ENCODE data around the gene PLA2G12B.

PLA2G12B gene

DNA sequence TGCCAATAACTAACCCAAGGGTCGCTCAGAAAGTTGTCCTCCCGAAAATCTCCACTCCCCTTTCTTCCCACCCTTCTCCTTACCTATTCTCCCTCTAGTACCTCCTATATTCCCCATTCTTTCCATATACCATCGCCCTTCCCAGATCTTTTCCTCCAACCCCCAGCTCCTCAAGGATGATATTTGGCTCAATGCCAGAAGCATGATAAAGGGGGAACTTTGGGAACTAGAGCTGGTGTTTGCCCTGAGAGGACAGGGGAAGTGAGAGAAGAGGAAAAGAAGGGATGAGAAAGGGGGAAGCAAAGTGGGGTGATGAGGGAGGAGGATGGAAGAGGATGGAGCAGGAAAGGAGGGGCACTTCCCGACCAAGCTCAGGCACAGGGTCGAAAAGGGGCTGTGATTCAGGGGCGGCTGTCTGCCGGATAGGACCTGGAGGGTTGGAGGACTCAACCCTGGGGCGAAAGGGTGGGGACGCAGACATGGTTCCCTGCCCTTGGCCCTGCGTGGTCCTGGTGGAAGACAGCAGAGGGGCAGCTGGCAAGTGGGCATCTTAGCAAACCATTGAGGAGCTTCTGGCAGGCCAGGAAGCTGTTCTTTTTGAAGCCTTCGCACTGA, 59.3 kb downstream of the PLA2G12B start:
- H3K4me3 ChIP-seq (ENCODE audit: low read depth in 1 of 2, low read length in 2 of 2), result no peak overlapping the region
- H3K27ac ChIP-seq (ENCODE audit: low read depth, low read length), result no peak overlapping the region
- H3K27me3 ChIP-seq (ENCODE audit: control insufficient read depth in 1 of 2, insufficient read depth in 2 of 2, low read length in 2 of 2), result no peaks in the 10 kb centered on the region
- no peaks in the 10 kb centered on the region for H3K9me3 ChIP-seq (ENCODE audit: control insufficient read depth in 1 of 2, low read length in 2 of 2)
- H3K4me1 ChIP-seq (ENCODE audit: control insufficient read depth in 1 of 2, insufficient read depth in 2 of 2, low read length in 2 of 2), result no peaks in the 10 kb centered on the region
- no peak overlapping the region for H3K9ac ChIP-seq (ENCODE audit: low read depth in 1 of 2, low read length in 2 of 2)
- H3K36me3 ChIP-seq (ENCODE audit: control insufficient read depth in 1 of 2, insufficient read depth in 2 of 2, low read length in 2 of 2), result no peaks in the 10 kb centered on the region

DNA sequence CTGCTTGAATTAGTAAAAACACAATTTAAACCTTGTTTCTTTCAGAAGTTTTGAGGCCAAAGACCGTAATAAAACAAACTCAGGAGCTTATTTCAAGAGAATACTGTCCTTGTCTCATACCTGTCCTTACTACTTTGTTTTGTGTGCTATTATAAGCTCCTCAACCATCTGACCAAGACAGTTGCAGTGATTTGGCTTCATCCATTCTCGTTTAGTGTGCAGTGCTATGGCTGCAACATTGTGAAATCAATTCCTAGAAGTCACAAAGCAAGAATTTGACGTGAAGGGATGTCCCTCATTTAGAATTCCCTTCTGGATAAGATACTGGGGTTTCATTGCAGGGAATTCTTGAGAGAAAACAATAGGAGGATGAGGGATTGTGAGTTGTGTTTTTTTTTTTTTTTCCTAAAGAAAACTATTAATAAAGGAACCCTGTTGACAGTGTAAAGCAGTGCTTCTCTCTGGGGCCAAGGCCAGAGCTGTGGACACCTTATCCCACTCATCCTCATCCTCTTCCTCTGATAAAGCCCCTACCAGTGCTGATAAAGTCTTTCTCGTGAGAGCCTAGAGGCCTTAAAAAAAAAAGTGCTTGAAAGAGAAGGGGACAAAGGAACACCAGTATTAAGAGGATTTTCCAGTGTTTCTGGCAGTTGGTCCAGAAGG, 61.3 kb downstream of the PLA2G12B start, which contains the start of gene OIT3:
Gene OIT3, plus strand, starts transcription at position 604 of the 663 bp plus-strand sequence. CDS start 60 bp downstream, outside the sequence.
- peaks cover 0 to 5% of the 10 kb centered on the region in 2 donors for H3K36me3 ChIP-seq (ENCODE audit: control insufficient read depth in 1 of 2, insufficient read depth in 2 of 2, low read length in 2 of 2)
- H3K4me3 ChIP-seq (ENCODE audit: low read depth in 1 of 2, low read length in 2 of 2), result no peak within 1 kb of the TSS
- no peak within 1 kb of the TSS for H3K27ac ChIP-seq (ENCODE audit: low read depth, low read length)
- H3K9me3 ChIP-seq (ENCODE audit: control insufficient read depth in 1 of 2, low read length in 2 of 2), result no peaks in the 10 kb centered on the region
- no peaks in the 10 kb centered on the region for H3K4me1 ChIP-seq (ENCODE audit: control insufficient read depth in 1 of 2, insufficient read depth in 2 of 2, low read length in 2 of 2)
- no peaks in the 10 kb centered on the region for H3K27me3 ChIP-seq (ENCODE audit: control insufficient read depth in 1 of 2, insufficient read depth in 2 of 2, low read length in 2 of 2)
- H3K9ac ChIP-seq (ENCODE audit: low read depth in 1 of 2, low read length in 2 of 2), result no peak within 1 kb of the TSS

DNA sequence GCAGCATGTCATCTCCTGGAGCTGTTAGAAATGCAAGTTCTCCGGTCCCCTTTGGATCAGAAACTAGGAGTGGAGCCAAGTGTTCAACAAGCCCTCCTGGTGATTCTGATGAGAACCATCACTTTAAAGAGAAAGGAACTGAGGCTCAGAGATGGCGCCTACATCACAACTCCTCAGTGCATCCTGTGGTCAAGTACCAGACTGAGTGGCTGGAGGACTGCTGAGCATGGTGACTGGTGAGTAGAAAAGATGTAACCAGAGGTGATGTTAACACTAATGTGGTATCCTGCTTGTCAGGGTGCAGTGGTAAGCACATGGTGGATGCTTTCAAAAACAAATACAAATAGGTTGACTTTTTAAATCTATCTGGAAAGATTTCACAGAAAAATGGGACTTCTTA, 64.5 kb downstream of the PLA2G12B start:
- Histone ChIP-seq H3K4me1 (ENCODE audit: control insufficient read depth in 1 of 2, insufficient read depth in 2 of 2, low read length in 2 of 2) (no peaks in the 10 kb centered on the region), H3K36me3 (ENCODE audit: control insufficient read depth in 1 of 2, insufficient read depth in 2 of 2, low read length in 2 of 2) (peaks cover 4 to 28% of the 10 kb centered on the region in 2 donors), H3K4me3 (ENCODE audit: low read depth in 1 of 2, low read length in 2 of 2) (no peak overlapping the region), H3K27me3 (ENCODE audit: control insufficient read depth in 1 of 2, insufficient read depth in 2 of 2, low read length in 2 of 2) (no peaks in the 10 kb centered on the region), H3K9ac (ENCODE audit: low read depth in 1 of 2, low read length in 2 of 2) (no peak overlapping the region), H3K27ac (ENCODE audit: low read depth, low read length) (no peak overlapping the region), H3K9me3 (ENCODE audit: control insufficient read depth in 1 of 2, low read length in 2 of 2) (no peaks in the 10 kb centered on the region)

- Histone ChIP-seq H3K27ac (ENCODE audit: low read depth, low read length) (no peak overlapping the region), H3K9ac (ENCODE audit: low read depth in 1 of 2, low read length in 2 of 2) (no peak overlapping the region)
Measured at GRCh38 chr10:72889391-72889831, 65.2 kb downstream of the PLA2G12B start.

DNA sequence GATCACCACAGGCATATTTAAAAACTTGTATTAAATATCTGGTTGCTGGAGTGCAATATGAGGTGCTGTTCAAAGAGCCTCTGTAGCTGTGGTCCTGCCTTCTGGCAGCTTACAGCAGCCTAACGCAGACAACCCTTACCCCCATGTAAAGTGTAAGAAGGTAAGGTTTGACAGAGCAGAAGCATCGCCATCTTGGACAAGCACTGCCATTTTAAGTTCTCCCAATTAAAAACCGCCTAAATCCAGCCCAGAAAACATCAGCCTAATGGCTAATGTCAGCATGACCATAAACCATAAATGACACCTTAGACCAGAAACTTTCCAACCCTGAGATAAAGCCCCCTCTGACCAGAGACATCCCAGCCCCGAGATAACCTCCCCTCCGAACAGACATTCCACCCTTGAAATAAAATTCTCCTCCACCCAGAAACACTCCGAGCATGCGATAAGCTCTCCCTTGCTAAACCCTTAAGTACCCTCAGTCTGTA, 66.4 kb downstream of the PLA2G12B start:
- H3K4me1 ChIP-seq (ENCODE audit: control insufficient read depth in 1 of 2, insufficient read depth in 2 of 2, low read length in 2 of 2), result no peaks in the 10 kb centered on the region
- H3K4me3 ChIP-seq (ENCODE audit: low read depth in 1 of 2, low read length in 2 of 2), result no peak overlapping the region
- H3K9ac ChIP-seq (ENCODE audit: low read depth in 1 of 2, low read length in 2 of 2), result no peak overlapping the region
- H3K27me3 ChIP-seq (ENCODE audit: control insufficient read depth in 1 of 2, insufficient read depth in 2 of 2, low read length in 2 of 2), result no peaks in the 10 kb centered on the region
- no peak overlapping the region for H3K27ac ChIP-seq (ENCODE audit: low read depth, low read length)
- H3K9me3 ChIP-seq (ENCODE audit: control insufficient read depth in 1 of 2, low read length in 2 of 2), result no peaks in the 10 kb centered on the region
- peaks cover 7 to 41% of the 10 kb centered on the region in 2 donors for H3K36me3 ChIP-seq (ENCODE audit: control insufficient read depth in 1 of 2, insufficient read depth in 2 of 2, low read length in 2 of 2)

More at GRCh38 chr10:72889391-72889831, 65.2 kb downstream of the PLA2G12B start:
- Histone ChIP-seq H3K27me3 (ENCODE audit: control insufficient read depth in 1 of 2, insufficient read depth in 2 of 2, low read length in 2 of 2) (no peaks in the 10 kb centered on the region), H3K4me1 (ENCODE audit: control insufficient read depth in 1 of 2, insufficient read depth in 2 of 2, low read length in 2 of 2) (no peaks in the 10 kb centered on the region), H3K9me3 (ENCODE audit: control insufficient read depth in 1 of 2, low read length in 2 of 2) (no peaks in the 10 kb centered on the region), H3K4me3 (ENCODE audit: low read depth in 1 of 2, low read length in 2 of 2) (no peak overlapping the region), H3K36me3 (ENCODE audit: control insufficient read depth in 1 of 2, insufficient read depth in 2 of 2, low read length in 2 of 2) (peaks cover 4 to 35% of the 10 kb centered on the region in 2 donors)

DNA sequence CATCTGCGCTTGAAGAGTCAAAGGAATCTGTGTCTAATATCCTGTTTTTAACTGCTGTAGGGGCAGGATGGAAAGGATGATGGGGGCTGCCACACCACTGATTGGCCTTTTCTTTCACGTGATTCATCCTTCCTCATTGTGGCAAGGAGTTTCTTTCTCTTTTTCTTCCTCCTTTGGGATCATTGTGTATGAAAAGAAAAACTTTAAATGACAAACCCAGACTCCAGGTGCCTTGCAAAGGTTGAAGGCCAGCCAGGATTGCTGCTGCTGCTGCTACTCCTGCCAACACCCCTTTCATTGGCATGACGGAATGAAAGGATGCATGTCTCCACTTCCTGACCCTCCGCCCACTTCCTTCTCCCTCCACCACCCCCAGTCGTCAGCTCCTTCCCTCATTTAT, 67.6 kb downstream of the PLA2G12B start:
- no peaks in the 10 kb centered on the region for H3K27me3 ChIP-seq (ENCODE audit: control insufficient read depth in 1 of 2, insufficient read depth in 2 of 2, low read length in 2 of 2)
- no peaks in the 10 kb centered on the region for H3K4me1 ChIP-seq (ENCODE audit: control insufficient read depth in 1 of 2, insufficient read depth in 2 of 2, low read length in 2 of 2)
- no peak overlapping the region for H3K27ac ChIP-seq (ENCODE audit: low read depth, low read length)
- H3K9ac ChIP-seq (ENCODE audit: low read depth in 1 of 2, low read length in 2 of 2), result no peak overlapping the region
- no peak overlapping the region for H3K4me3 ChIP-seq (ENCODE audit: low read depth in 1 of 2, low read length in 2 of 2)
- peaks cover 8 to 41% of the 10 kb centered on the region in 2 donors for H3K36me3 ChIP-seq (ENCODE audit: control insufficient read depth in 1 of 2, insufficient read depth in 2 of 2, low read length in 2 of 2)
- no peaks in the 10 kb centered on the region for H3K9me3 ChIP-seq (ENCODE audit: control insufficient read depth in 1 of 2, low read length in 2 of 2)

- H3K27ac ChIP-seq (ENCODE audit: low read depth, low read length), result no peak overlapping the region
- peaks cover 11 to 43% of the 10 kb centered on the region in 2 donors for H3K36me3 ChIP-seq (ENCODE audit: control insufficient read depth in 1 of 2, insufficient read depth in 2 of 2, low read length in 2 of 2)
- no peaks in the 10 kb centered on the region for H3K9me3 ChIP-seq (ENCODE audit: control insufficient read depth in 1 of 2, low read length in 2 of 2)
- H3K4me1 ChIP-seq (ENCODE audit: control insufficient read depth in 1 of 2, insufficient read depth in 2 of 2, low read length in 2 of 2), result no peaks in the 10 kb centered on the region
- no peak overlapping the region for H3K9ac ChIP-seq (ENCODE audit: low read depth in 1 of 2, low read length in 2 of 2)
- no peaks in the 10 kb centered on the region for H3K27me3 ChIP-seq (ENCODE audit: control insufficient read depth in 1 of 2, insufficient read depth in 2 of 2, low read length in 2 of 2)
- no peak overlapping the region for H3K4me3 ChIP-seq (ENCODE audit: low read depth in 1 of 2, low read length in 2 of 2)
Measured at GRCh38 chr10:72886621-72887020, 68.0 kb downstream of the PLA2G12B start.

GRCh38 chr10:72885953-72886352, 68.7 kb downstream of the PLA2G12B start:
- Histone ChIP-seq H3K4me1 (ENCODE audit: control insufficient read depth in 1 of 2, insufficient read depth in 2 of 2, low read length in 2 of 2) (no peaks in the 10 kb centered on the region), H3K9ac (ENCODE audit: low read depth in 1 of 2, low read length in 2 of 2) (no peak overlapping the region), H3K4me3 (ENCODE audit: low read depth in 1 of 2, low read length in 2 of 2) (no peak overlapping the region), H3K9me3 (ENCODE audit: control insufficient read depth in 1 of 2, low read length in 2 of 2) (no peaks in the 10 kb centered on the region), H3K36me3 (ENCODE audit: control insufficient read depth in 1 of 2, insufficient read depth in 2 of 2, low read length in 2 of 2) (peaks cover 17 to 48% of the 10 kb centered on the region in 2 donors), H3K27ac (ENCODE audit: low read depth, low read length) (no peak overlapping the region), H3K27me3 (ENCODE audit: control insufficient read depth in 1 of 2, insufficient read depth in 2 of 2, low read length in 2 of 2) (no peaks in the 10 kb centered on the region)
